ENCODE data around the gene AMOT.

GRCh38 chrX:112819813-112820212, 20.8 kb downstream of the AMOT start:
- TF ChIP-seq ZBTB33 (IDR thresholded peaks at IDR 0.05) (no peak), CTCF (IDR thresholded peaks at IDR 0.05; ENCODE audit: low read depth, low read length, missing input control) (no peak), RAD21 (IDR thresholded peaks at IDR 0.05) (no peak)

Measured in liver (tissue), 3 donors.